HepG2 (cell line): Measurements from ENCODE around the gene CLIC1. TPM values are rescaled to one million over a fixed set of nuclear protein-coding genes. Genes with fewer than 3 reads are reported as not detected.

Experiments
- ATAC-seq: fragments of 200-7000 bp; cut with Tn5 transposase; 3 replicates; pipeline ENCODE4 v1.9.1; 2020; ENCODE audit warnings: mild to moderate bottlenecking, moderate library complexity
- BruUV-seq: library from RNA; stranded (reverse); fragments of 400-500 nt; replicated peaks from 2 replicates; lab custom pipeline; 2021; lab: Mats Ljungman, UMichigan
- CTCF ChIA-PET: fragments of 300-600 bp; formaldehyde crosslinking; extraction: SDS; loops from one replicate; lab custom pipeline; 2021; ENCODE audit warnings: low total read pairs, inconsistent platforms, low intra/inter-chr PET ratio; lab: Yijun Ruan, JAX
- POLR2A ChIA-PET: fragments of 350-600 bp; sonication (Branson Sonifier 250); formaldehyde crosslinking; loops from one replicate; lab custom pipeline; 2020; ENCODE audit warnings: antibody characterized with exemption, inconsistent platforms; lab: Yijun Ruan, JAX
- DNase-seq: peaks from one replicate; pipeline ENCODE4 v3.0.0-alpha.2; 2015; ENCODE audit warnings: low spot score
- FAIRE-seq: peaks from 3 replicates; lab custom pipeline; 2011; peaks lifted over from hg19 to GRCh38; lab: Jason Lieb, UNC
- H2AFZ ChIP-seq: one replicate; pipeline ENCODE4 v1.6.1; 2011; ENCODE audit warnings: low read length, inconsistent platforms
- H3K27ac ChIP-seq: fragments of 300-600 bp; 3 replicates; pipeline ENCODE4 v1.8.0; 2011; ENCODE audit warnings: mixed run types, mild to moderate bottlenecking, mixed read lengths, low read length, inconsistent platforms; ENCODE audit not compliant: insufficient read depth; ENCODE audit errors: extremely low read length
- H3K27me3 ChIP-seq, 2 experiments: fragments of 200-600 bp in 1 of 2; 2 replicates in 1 of 2; 3 replicates in 1 of 2; pipeline versions ENCODE4 v1.6.0 to v1.8.0; 2011; ENCODE audit warnings: low read length in 2 of 2, mild to moderate bottlenecking in 2 of 2, moderate library complexity in 2 of 2, inconsistent platforms in 1 of 2; ENCODE audit not compliant: insufficient read depth in 2 of 2, control insufficient read depth in 1 of 2
- H3K36me3 ChIP-seq, 2 experiments: fragments of 200-600 bp in 1 of 2; replicated peaks in 1 of 2; 2 replicates in 1 of 2; 3 replicates in 1 of 2; pipeline versions ENCODE4 v1.5.1 to v1.8.0; 2011; ENCODE audit warnings: low read length in 2 of 2, inconsistent platforms in 1 of 2; ENCODE audit not compliant: insufficient read depth in 2 of 2, control insufficient read depth in 1 of 2
- H3K4me1 ChIP-seq: 2 replicates; pipeline ENCODE4 v1.5.1; 2012; ENCODE audit warnings: low read length, inconsistent platforms; ENCODE audit not compliant: insufficient read depth
- H3K4me2 ChIP-seq: 2 replicates; pipeline ENCODE4 v1.6.0; 2011; ENCODE audit warnings: low read depth, low read length, inconsistent platforms
- H3K4me3 ChIP-seq, 3 experiments: fragments of 200-600 bp in 1 of 3; sonication (generic), shearing (Covaris generic) in 1 of 3; replicated peaks in 1 of 3; 2 replicates each; pipeline ENCODE4 v1.5.1; 2011 to 2016; ENCODE audit warnings: low read length in 3 of 3, inconsistent platforms in 2 of 3, low read depth in 2 of 3, mild to moderate bottlenecking in 2 of 3, control low read depth in 1 of 3, mixed read lengths in 1 of 3; ENCODE audit not compliant: insufficient read depth in 1 of 3
- H3K79me2 ChIP-seq: one replicate; pipeline ENCODE4 v1.6.1; 2011; ENCODE audit warnings: low read length, inconsistent platforms; ENCODE audit not compliant: insufficient read depth
- H3K9ac ChIP-seq: 2 replicates; pipeline ENCODE4 v1.6.0; 2011; ENCODE audit warnings: mild to moderate bottlenecking, low read depth, low read length, inconsistent platforms; ENCODE audit not compliant: insufficient read depth
- H3K9me3 ChIP-seq: 2 replicates; pipeline ENCODE4 v1.5.1; 2012; ENCODE audit warnings: mild to moderate bottlenecking, low read length
- H4K20me1 ChIP-seq: 2 replicates; pipeline ENCODE4 v1.6.0; 2011; ENCODE audit warnings: inconsistent platforms, mild to moderate bottlenecking, low read length, moderate library complexity; ENCODE audit not compliant: insufficient read depth
- AGO2 ChIP-seq: fragments of 200-400 bp; formaldehyde crosslinking; optimal IDR thresholded peaks from 2 replicates; pipeline ENCODE3; 2017; ENCODE audit warnings: mild to moderate bottlenecking, low read depth, low read length, moderate library complexity
- ARID4A ChIP-seq: sonication (generic); formaldehyde crosslinking; IDR thresholded peaks from 2 replicates; pipeline ENCODE4 v1.5.0; 2020; ENCODE audit warnings: mild to moderate bottlenecking, missing genetic modification reagents, borderline replicate concordance
- GTF3A ChIP-seq: sonication (generic); formaldehyde crosslinking; conservative IDR thresholded peaks from 2 replicates; pipeline ENCODE4 v1.4.0; 2020; ENCODE audit warnings: mild to moderate bottlenecking, missing genetic modification reagents
- NR2C2 ChIP-seq: sonication (generic); formaldehyde crosslinking; IDR thresholded peaks from 2 replicates; pipeline ENCODE4 v1.4.0; 2020; ENCODE audit warnings: missing genetic modification reagents, mild to moderate bottlenecking, moderate library complexity, borderline replicate concordance
- NR2F6 ChIP-seq, 2 experiments: IDR thresholded peaks; 2 replicates each; pipeline ENCODE4 v1.6.1; 2016; ENCODE audit warnings: antibody characterized with exemption in 1 of 2, mild to moderate bottlenecking in 1 of 2
- RARG ChIP-seq: sonication (generic); formaldehyde crosslinking; IDR thresholded peaks from 2 replicates; pipeline ENCODE4 v1.4.0; 2020; ENCODE audit warnings: low read depth, mild to moderate bottlenecking, missing genetic modification reagents
- RBFOX2 ChIP-seq: fragments of 200-400 bp; formaldehyde crosslinking; IDR thresholded peaks from 2 replicates; pipeline ENCODE4 v1.6.1; 2017; ENCODE audit warnings: low read depth, mild to moderate bottlenecking, low read length
- RBM22 ChIP-seq: fragments of 200-400 bp; formaldehyde crosslinking; optimal IDR thresholded peaks from 2 replicates; pipeline ENCODE3; 2017; ENCODE audit warnings: mild to moderate bottlenecking, low read length, moderate library complexity
- WGBS: methylation state at CpG from one replicate; pipeline ENCODE4 v1.1.6; 2017; ENCODE audit warnings: low lambda C conversion rate; 5-methylcytosine and 5-hydroxymethylcytosine counted together
- in situ Hi-C: cut with HindIII; loops from 2 replicates; pipeline ENCODE4 v1.10.0; 2017; ENCODE audit warnings: low pct_unique_long_range_greater_than_20kb; ENCODE audit not compliant: extremely low pct_ligation_motif_present
- intact Hi-C: fragments of 100-400 bp; cut with micrococcal nuclease; formaldehyde crosslinking; loops from one replicate; pipeline ENCODE4 v1.10.0; 2022; ENCODE audit not compliant: unreplicated experiment
- polyA plus RNA-seq, 8 experiments: library from polyadenylated mRNA; depleted of rRNA in 3 of 8; stranded (reverse) in 7 of 8; unstranded in 1 of 8; fragments of >200 nt; fragmentation: Illumina TruSeq in 4 of 8; extraction: Trizol in 4 of 8; gene quantifications; 2 replicates each; pipeline versions ENCODE4 v1.2.1 to v1.2.3, GENCODE V29; 2011 to 2016; ENCODE audit warnings: low read depth in 4 of 8, missing spikeins in 1 of 8, mixed read lengths in 1 of 8; ENCODE audit not compliant: insufficient read depth in 1 of 8
- total RNA-seq, 5 experiments: library from RNA; depleted of rRNA; stranded (reverse); fragments of >200 nt; fragmentation: Illumina TruSeq; extraction: Trizol; gene quantifications; 2 replicates each; pipeline ENCODE4 v1.2.3, GENCODE V29; 2016; ENCODE audit warnings: low read depth in 1 of 5

CLIC1 gene
- total and polyA plus RNA-seq, 2 of the 13 experiments (the other 11 are each of a cell fraction or from before 2014, with no cell fraction given), result 602 to 891 TPM

GRCh38 chr6:31781244-31782125 lies 45.2 kb upstream of the CLIC1 start:
- Histone ChIP-seq H3K9ac (no peak overlapping the region), H3K4me3 (no peak overlapping the region), H3K9me3 (no peaks in the 10 kb centered on the region), H3K27me3 (no peaks in the 10 kb centered on the region), H3K4me2 (no peak overlapping the region), H3K4me1 (peaks cover 29% of the 10 kb centered on the region), H2AFZ (no peak overlapping the region), H3K27ac (no peak overlapping the region), H4K20me1 (no peaks in the 10 kb centered on the region), H3K79me2 (no peaks in the 10 kb centered on the region), H3K36me3 (peaks cover 50 to 61% of the 10 kb centered on the region in 2 experiments)
- ATAC-seq (no peak), FAIRE-seq (no peak), DNase-seq (no peak)
- CTCF ChIA-PET, result no interaction called here
- no TSS peak for BruUV-seq
- 98% methylated on average over 21 of the region's 23 CpGs for WGBS
- POLR2A ChIA-PET, result interaction anchor here (0.9 to 1.7 kb wide), 3 partner anchors 14 to 25 kb away, joined by 3 to 5 read pairs (median 4); partner anchors contain the start of genes LSM2 and VARS1
- intact Hi-C loops (no loop called here), in situ Hi-C loops (no loop called here)
- TF ChIP-seq GTF3A (CRISPR knock-in tag), result no peak
- peak; percentile 15 for TF ChIP-seq RBM22
- TF ChIP-seq RBFOX2, result peak; percentile 50; the same call in 1 of the 2 replicates
- TF ChIP-seq NR2C2 (CRISPR knock-in tag), result peak; percentile 35; the same call in 1 of the 2 replicates
- 0 out of 2 replicates have a peak, but pooled peaks have one; percentile 10 for TF ChIP-seq ARID4A (CRISPR knock-in tag)
- TF ChIP-seq RARG (CRISPR knock-in tag), result no peak
- peak; percentile 26; the same call in 1 of the 2 replicates for TF ChIP-seq NR2F6 (IDR thresholded peaks at IDR 0.05)
- no peak for TF ChIP-seq NR2F6 (CRISPR knock-in tag; IDR thresholded peaks at IDR 0.05)
- TF ChIP-seq AGO2, result peak; percentile 12
